Esophagus muscularis mucosa (tissue), 4 donors: ENCODE data around the gene PNPLA8. TPM values are rescaled to one million over a fixed set of nuclear protein-coding genes. Genes with fewer than 3 reads are reported as not detected.
A peak's percentile ranks its signal among the peaks of the same experiment; 100 is the strongest.

Experiments used
- DNase-seq: peaks from one replicate; pipeline ENCODE4 v3.0.0-alpha.2; 2017; ENCODE audit errors: extremely low spot score
- H3K27ac ChIP-seq, 4 donors: fragments of 200-600 bp; sonication (generic); replicated peaks in 1 of 4; 1 replicate in 3 of 4; 2 replicates in 1 of 4; pipeline ENCODE4 v1.5.1; 2016 to 2019; ENCODE audit warnings: mild to moderate bottlenecking in 1 of 4
- H3K27me3 ChIP-seq, 4 donors: fragments of 200-600 bp; sonication (generic); one replicate each; pipeline versions ENCODE4 v1.5.1 to v1.6.0; 2016 to 2019
- H3K36me3 ChIP-seq, 4 donors: fragments of 200-600 bp; sonication (generic); one replicate each; pipeline ENCODE4 v1.5.1; 2016 to 2019
- H3K4me1 ChIP-seq, 4 donors: fragments of 200-600 bp; sonication (generic); one replicate each; pipeline ENCODE4 v1.5.1; 2016 to 2019
- H3K4me3 ChIP-seq, 4 donors: fragments of 200-600 bp; sonication (generic); 1 replicate in 2 of 4; 2 replicates in 2 of 4; pipeline ENCODE4 v1.5.1; 2016 to 2019; ENCODE audit warnings: mild to moderate bottlenecking in 4 of 4, moderate library complexity in 1 of 4
- H3K9me3 ChIP-seq, 4 donors: fragments of 200-600 bp; sonication (generic); 1 replicate in 3 of 4; 2 replicates in 1 of 4; pipeline ENCODE4 v1.5.1; 2016 to 2019
- EP300 ChIP-seq: sonication (generic); formaldehyde crosslinking; IDR thresholded peaks from one replicate; pipeline ENCODE4 v1.6.1; 2017; ENCODE audit warnings: antibody characterized with exemption
- POLR2A ChIP-seq: fragments of 450-650 bp; IDR thresholded peaks from one replicate; pipeline ENCODE4 v1.6.1; 2017; ENCODE audit warnings: antibody characterized with exemption, moderate library complexity, mild to moderate bottlenecking, low read depth
- POLR2AphosphoS5 ChIP-seq, 2 donors: sonication (generic); formaldehyde crosslinking; IDR thresholded peaks; one replicate each; pipeline ENCODE4 v1.6.1; 2017; ENCODE audit warnings: antibody characterized with exemption in 2 of 2
- WGBS: methylation state at CpG from one replicate; pipeline ENCODE4 v1.1.5; 2018; 5-methylcytosine and 5-hydroxymethylcytosine counted together
- intact Hi-C: fragments of 100-400 bp; cut with DNase I; formaldehyde crosslinking; loops from one replicate; pipeline ENCODE4 v1.15.1; 2023
- total RNA-seq, 4 donors: library from RNA; depleted of rRNA; stranded (reverse); fragments of >200 nt; gene quantifications; one replicate each; pipeline versions ENCODE4 v1.1.0 to v1.2.1, GENCODE V29; 2016
- TF ChIP-seq, protein P1 (sequence below), 3 experiments: fragments of 200-600 bp in 2 of 3; fragments of 450-650 bp in 1 of 3; sonication (generic) in 2 of 3; IDR thresholded peaks; one replicate each; pipeline ENCODE4 v1.5.1; 2017 to 2019; ENCODE audit warnings: antibody characterized with exemption in 3 of 3, mild to moderate bottlenecking in 2 of 3, moderate library complexity in 1 of 3

Gene PNPLA8
- total RNA-seq, 4 donors from 2014 or later = 21.2 to 48.7 (median 32.6) TPM

DNA sequence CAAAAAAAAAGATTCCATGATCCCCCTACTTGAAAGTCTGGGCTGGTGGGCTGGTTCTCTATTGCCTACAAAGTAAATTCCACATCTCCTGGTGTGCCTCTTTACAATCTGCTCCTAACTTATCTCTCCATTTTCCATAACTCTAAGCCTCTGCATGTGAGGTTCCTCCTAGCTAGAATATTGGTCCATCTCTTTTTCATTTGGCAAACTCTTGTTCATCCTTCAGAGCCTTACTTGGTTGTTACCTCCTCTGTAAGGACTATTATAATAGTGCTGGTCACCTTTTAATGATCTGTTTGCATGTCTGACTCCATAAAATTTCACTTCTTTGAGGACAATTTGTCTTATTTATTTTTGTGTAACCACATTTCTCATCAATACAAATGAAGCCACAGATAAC, 68.1 kb downstream of the PNPLA8 start:
- peaks cover 0 to 68% (median 33%) of the 10 kb centered on the region in 4 donors for H3K27me3 ChIP-seq
- no peak overlapping the region for H3K27ac ChIP-seq
- intact Hi-C loops = no loop called here

DNA sequence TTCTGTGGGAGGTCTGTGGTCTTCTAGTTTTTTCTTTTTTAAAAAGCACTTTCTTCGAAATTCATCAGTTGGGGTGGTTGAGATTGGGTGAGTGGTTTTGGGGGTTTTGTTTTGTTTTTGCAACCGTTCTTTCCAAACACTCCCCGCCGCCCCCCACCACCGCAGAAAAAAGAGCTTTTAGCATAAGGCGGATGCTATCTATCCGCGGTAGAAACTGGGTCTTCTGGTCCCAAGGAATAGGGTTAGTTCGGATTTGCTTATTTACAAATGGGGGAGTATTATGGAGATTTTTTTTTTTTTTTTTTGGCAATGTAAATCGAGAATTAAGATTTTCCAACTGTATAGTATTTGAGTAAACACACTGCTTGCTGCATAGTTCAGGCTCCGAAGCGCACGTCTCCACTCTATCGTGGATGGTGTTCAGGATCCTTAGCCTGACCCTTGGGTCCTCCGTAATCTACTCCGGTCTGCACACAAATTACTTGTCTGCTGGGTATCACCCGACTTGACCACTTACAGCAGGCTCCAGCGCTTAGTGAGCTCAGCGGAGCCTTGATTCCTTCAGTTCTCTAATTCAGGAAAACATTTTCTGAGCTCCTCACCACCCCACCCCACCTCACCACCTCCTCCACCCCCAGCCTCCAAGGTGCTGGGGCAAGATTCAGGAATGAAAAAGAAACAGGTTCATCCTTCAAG, 68.9 kb downstream of the PNPLA8 start:
- H3K4me1 ChIP-seq = peaks cover 18 to 30% (median 26%) of the 10 kb centered on the region in 4 donors
- 20% methylated on average over 19 of the region's 19 CpGs for WGBS
- H3K27ac ChIP-seq = no peak overlapping the region
- H3K9me3 ChIP-seq = no peaks in the 10 kb centered on the region
- intact Hi-C loops = no loop called here
- peak overlapping the region; percentile 53 to 63 (median 55) for H3K4me3 ChIP-seq
- DNase-seq = no peak
- H3K27me3 ChIP-seq = peaks cover 0 to 76% (median 35%) of the 10 kb centered on the region in 4 donors
- no peak for TF ChIP-seq EP300
- no peak for TF ChIP-seq POLR2A
- TF ChIP-seq, protein P1, sequence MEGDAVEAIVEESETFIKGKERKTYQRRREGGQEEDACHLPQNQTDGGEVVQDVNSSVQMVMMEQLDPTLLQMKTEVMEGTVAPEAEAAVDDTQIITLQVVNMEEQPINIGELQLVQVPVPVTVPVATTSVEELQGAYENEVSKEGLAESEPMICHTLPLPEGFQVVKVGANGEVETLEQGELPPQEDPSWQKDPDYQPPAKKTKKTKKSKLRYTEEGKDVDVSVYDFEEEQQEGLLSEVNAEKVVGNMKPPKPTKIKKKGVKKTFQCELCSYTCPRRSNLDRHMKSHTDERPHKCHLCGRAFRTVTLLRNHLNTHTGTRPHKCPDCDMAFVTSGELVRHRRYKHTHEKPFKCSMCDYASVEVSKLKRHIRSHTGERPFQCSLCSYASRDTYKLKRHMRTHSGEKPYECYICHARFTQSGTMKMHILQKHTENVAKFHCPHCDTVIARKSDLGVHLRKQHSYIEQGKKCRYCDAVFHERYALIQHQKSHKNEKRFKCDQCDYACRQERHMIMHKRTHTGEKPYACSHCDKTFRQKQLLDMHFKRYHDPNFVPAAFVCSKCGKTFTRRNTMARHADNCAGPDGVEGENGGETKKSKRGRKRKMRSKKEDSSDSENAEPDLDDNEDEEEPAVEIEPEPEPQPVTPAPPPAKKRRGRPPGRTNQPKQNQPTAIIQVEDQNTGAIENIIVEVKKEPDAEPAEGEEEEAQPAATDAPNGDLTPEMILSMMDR (IDR thresholded peaks at IDR 0.05) = no peak
- no peak for TF ChIP-seq POLR2AphosphoS5 (IDR thresholded peaks at IDR 0.05)
- no peaks in the 10 kb centered on the region for H3K36me3 ChIP-seq

More for the DNA sequence above, 68.1 kb downstream of the PNPLA8 start:
- H3K4me3 ChIP-seq = no peak overlapping the region
- H3K36me3 ChIP-seq = no peaks in the 10 kb centered on the region
- no peak for DNase-seq
- TF ChIP-seq POLR2A (no peak), EP300 (no peak), POLR2AphosphoS5 (IDR thresholded peaks at IDR 0.05) (no peak)
- TF ChIP-seq, protein P1 (IDR thresholded peaks at IDR 0.05) = no peak
- H3K9me3 ChIP-seq = no peaks in the 10 kb centered on the region
- H3K4me1 ChIP-seq = peaks cover 18 to 30% (median 26%) of the 10 kb centered on the region in 4 donors

DNA sequence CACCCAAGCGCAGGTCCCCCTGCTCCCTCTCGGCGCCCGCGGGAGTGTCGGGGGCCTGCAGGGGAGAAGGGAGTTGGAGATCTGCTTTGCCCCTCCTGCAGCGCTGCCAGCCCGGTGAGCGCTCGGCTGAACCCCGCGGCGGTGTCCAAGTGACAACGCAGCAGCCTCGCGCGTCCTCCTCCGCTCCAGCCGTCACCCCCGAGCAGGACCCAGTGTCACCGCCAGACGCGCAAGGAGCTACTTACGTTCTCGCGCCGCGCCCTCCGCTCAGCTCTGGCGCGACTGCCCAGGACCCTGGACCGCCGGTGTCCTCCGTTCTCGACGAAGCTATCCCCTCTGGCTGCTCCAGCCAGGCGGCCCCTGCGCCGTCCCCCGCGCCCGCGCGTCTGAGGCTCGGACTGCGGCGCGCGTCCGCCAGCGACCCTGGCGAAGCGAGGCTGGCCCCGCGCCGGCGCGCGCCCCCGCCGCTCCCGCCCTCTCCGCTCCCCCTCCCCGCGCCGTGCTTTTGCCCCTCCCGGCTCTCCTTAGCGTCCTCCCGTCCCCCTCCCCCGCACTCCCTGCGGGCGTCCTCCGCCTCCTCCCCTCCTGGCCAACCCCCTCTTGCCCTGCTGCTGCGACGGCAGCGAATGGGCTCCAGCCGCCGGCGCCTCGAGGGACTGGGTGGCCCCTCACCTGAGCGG, 69.8 kb downstream of the PNPLA8 start, which contains the start of gene NRCAM:
TSS of gene NRCAM (minus strand) at position 439 of the 680 bp plus-strand sequence. CDS start 216,372 bp downstream, outside the sequence.
- DNase-seq = no peak

DNA sequence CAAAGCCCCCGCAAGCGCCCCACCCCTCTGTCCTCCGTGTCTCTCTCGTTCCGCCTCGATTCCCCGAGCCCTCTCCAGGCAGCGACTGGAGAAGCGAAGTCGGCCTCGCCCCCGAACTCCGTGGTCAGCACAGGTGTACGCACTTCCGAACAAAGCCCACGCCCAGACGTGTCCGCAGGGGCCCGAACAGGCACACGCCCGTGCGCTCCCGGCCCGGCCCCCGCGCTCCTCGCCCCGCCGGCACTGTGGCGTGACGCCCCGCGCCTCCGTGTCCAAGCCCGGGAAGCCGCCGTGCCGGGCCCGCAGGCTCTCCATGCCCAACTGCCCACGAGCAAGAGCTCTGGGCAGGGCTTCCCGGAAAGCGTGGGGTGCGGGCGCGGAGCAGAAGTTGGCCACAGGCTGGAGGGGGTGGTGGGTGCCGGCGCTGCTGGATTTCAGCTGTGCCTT, 70.4 kb downstream of the PNPLA8 start:
- no peak for DNase-seq

More for the DNA sequence above, 69.8 kb downstream of the PNPLA8 start, which contains the start of gene NRCAM:
- H3K4me1 ChIP-seq = peaks cover 18 to 30% (median 26%) of the 10 kb centered on the region in 4 donors
- intact Hi-C loops = no loop called here
- H3K27ac ChIP-seq = no peak within 1 kb of the TSS
- TF ChIP-seq EP300 = no peak
- no peak for TF ChIP-seq POLR2A
- no peak for TF ChIP-seq POLR2AphosphoS5 (IDR thresholded peaks at IDR 0.05)
- TF ChIP-seq, protein P1 (IDR thresholded peaks at IDR 0.05) = no peak
- 2% methylated on average over 32 of the region's 81 CpGs for WGBS
- H3K27me3 ChIP-seq = peaks cover 0 to 77% (median 35%) of the 10 kb centered on the region in 4 donors
- H3K36me3 ChIP-seq = no peaks in the 10 kb centered on the region
- H3K4me3 ChIP-seq = peak within 1 kb of the TSS; percentile 53 to 63 (median 55)
- H3K9me3 ChIP-seq = no peaks in the 10 kb centered on the region

More for the DNA sequence above, 70.4 kb downstream of the PNPLA8 start:
- H3K27ac ChIP-seq = no peak overlapping the region
- TF ChIP-seq, protein P1 (IDR thresholded peaks at IDR 0.05) = no peak
- TF ChIP-seq EP300 = no peak
- TF ChIP-seq POLR2AphosphoS5 (IDR thresholded peaks at IDR 0.05) = no peak
- no peak for TF ChIP-seq POLR2A
- peak overlapping the region; percentile 53 to 63 (median 55) for H3K4me3 ChIP-seq
- intact Hi-C loops = no loop called here
- H3K4me1 ChIP-seq = peaks cover 18 to 30% (median 26%) of the 10 kb centered on the region in 4 donors
- 0% methylated on average over 10 of the region's 47 CpGs for WGBS
- H3K9me3 ChIP-seq = no peaks in the 10 kb centered on the region
- no peaks in the 10 kb centered on the region for H3K36me3 ChIP-seq
- H3K27me3 ChIP-seq = peaks cover 0 to 77% (median 35%) of the 10 kb centered on the region in 4 donors
